Fibroblast of lung (primary cell): ENCODE data around the gene CHN1. TPM values are rescaled to one million over a fixed set of nuclear protein-coding genes. Genes with fewer than 3 reads are reported as not detected.

Experiments used
- DNase-seq, 2 donors: peaks; one replicate each; pipeline versions ENCODE4 v3.0.0 to v3.0.0-alpha.2; 2010; ENCODE audit warnings: low read depth in 2 of 2
- H2AFZ ChIP-seq: 2 replicates; pipeline ENCODE4 v1.5.1; 2012; ENCODE audit warnings: low read length, control low read depth, inconsistent platforms
- H3K27ac ChIP-seq: 2 replicates; pipeline ENCODE4 v1.5.1; 2011; ENCODE audit warnings: low read length, control low read depth; ENCODE audit not compliant: insufficient read depth
- H3K27me3 ChIP-seq: 2 replicates; pipeline ENCODE4 v1.5.1; 2011; ENCODE audit warnings: mild to moderate bottlenecking, low read length; ENCODE audit not compliant: control insufficient read depth, insufficient read depth
- H3K36me3 ChIP-seq: 2 replicates; pipeline ENCODE4 v1.5.1; 2011; ENCODE audit warnings: low read length; ENCODE audit not compliant: control insufficient read depth, insufficient read depth
- H3K4me1 ChIP-seq: 2 replicates; pipeline ENCODE4 v1.5.1; 2011; ENCODE audit warnings: low read length; ENCODE audit not compliant: control insufficient read depth, insufficient read depth; ENCODE audit errors: extremely low read depth
- H3K4me2 ChIP-seq: 2 replicates; pipeline ENCODE4 v1.5.1; 2011; ENCODE audit warnings: low read length, control low read depth; ENCODE audit not compliant: insufficient read depth; ENCODE audit errors: extremely low read depth
- H3K4me3 ChIP-seq, 4 experiments: fragments of 200-600 bp in 1 of 4; sonication (generic) in 1 of 4; replicated peaks in 1 of 4; 2 replicates each; pipeline ENCODE4 v1.5.1; 2011 to 2016; ENCODE audit warnings: low read length in 4 of 4, low read depth in 3 of 4, mild to moderate bottlenecking in 3 of 4, control low read depth in 2 of 4, inconsistent platforms in 1 of 4, mixed read lengths in 1 of 4; ENCODE audit not compliant: insufficient read depth in 1 of 4; ENCODE audit errors: control extremely low read depth in 1 of 4
- H3K79me2 ChIP-seq: 2 replicates; pipeline ENCODE4 v1.5.1; 2012; ENCODE audit warnings: mild to moderate bottlenecking, low read length, inconsistent platforms; ENCODE audit not compliant: control insufficient read depth, insufficient read depth
- H3K9ac ChIP-seq: 2 replicates; pipeline ENCODE4 v1.5.1; 2011; ENCODE audit warnings: mild to moderate bottlenecking, low read length, control low read depth; ENCODE audit not compliant: insufficient read depth
- H3K9me3 ChIP-seq: 2 replicates; pipeline ENCODE4 v1.5.1; 2012; ENCODE audit warnings: low read depth, low read length; ENCODE audit not compliant: control insufficient read depth, insufficient read depth
- H4K20me1 ChIP-seq: 2 replicates; pipeline ENCODE4 v1.5.1; 2011; ENCODE audit warnings: low read length; ENCODE audit not compliant: control insufficient read depth, insufficient read depth; ENCODE audit errors: extremely low read depth
- CTCF ChIP-seq, 2 donors: IDR thresholded peaks in 1 of 2; conservative IDR thresholded peaks in 1 of 2; 1 replicate in 1 of 2; 2 replicates in 1 of 2; pipeline ENCODE4 v1.5.1; 2011 to 2012; ENCODE audit warnings: low read length in 2 of 2, control low read depth in 1 of 2, inconsistent platforms in 1 of 2, low read depth in 1 of 2, mild to moderate bottlenecking in 1 of 2
- EZH2 ChIP-seq: IDR thresholded peaks from 2 replicates; pipeline ENCODE4 v1.5.1; 2012; ENCODE audit warnings: low read length, control low read depth, mild to moderate bottlenecking; ENCODE audit errors: missing control alignments
- polyA plus RNA-seq, 2 donors: library from polyadenylated mRNA; depleted of rRNA in 1 of 2; stranded (reverse) in 1 of 2; unstranded in 1 of 2; fragments of >200 nt; gene quantifications; 2 replicates each; pipeline ENCODE4 v1.2.1, GENCODE V29; 2011 to 2012; ENCODE audit warnings: missing spikeins in 1 of 2
- total RNA-seq: library from RNA; depleted of rRNA; stranded (reverse); fragments of >200 nt; gene quantifications from 2 replicates; pipeline ENCODE4 v1.2.1, GENCODE V29; 2014

The CHN1 gene
- total and polyA plus RNA-seq, 2 donors (not counting 1 experiment from before 2014, with no cell fraction given): 203 to 904 TPM

GRCh38 chr2:174996622-174997021 lies 8.6 kb downstream of the CHN1 start:
- Histone ChIP-seq H2AFZ (no peak overlapping the region), H3K4me3 (no peak overlapping the region), H3K79me2 (peaks cover 4% of the 10 kb centered on the region), H3K4me1 (peaks cover 4% of the 10 kb centered on the region), H3K9me3 (no peaks in the 10 kb centered on the region), H3K4me2 (no peak overlapping the region), H3K27ac (no peak overlapping the region), H3K9ac (no peak overlapping the region), H3K27me3 (no peaks in the 10 kb centered on the region), H4K20me1 (no peaks in the 10 kb centered on the region), H3K36me3 (no peaks in the 10 kb centered on the region)
- no peak for TF ChIP-seq EZH2
- TF ChIP-seq CTCF (conservative IDR thresholded peaks at IDR 0.05 in 1 of 2, IDR thresholded peaks at IDR 0.05 in 1 of 2; ENCODE audit: low read depth in 1 of 2, low read length in 2 of 2): no peak
- DNase-seq: no peak

GRCh38 chr2:174994381-174994780 lies 10.8 kb downstream of the CHN1 start:
- peaks cover 4% of the 10 kb centered on the region for H3K79me2 ChIP-seq
- H3K4me2 ChIP-seq: no peak overlapping the region
- no peak overlapping the region for H3K27ac ChIP-seq
- no peak for DNase-seq
- H3K9ac ChIP-seq: no peak overlapping the region
- TF ChIP-seq CTCF (conservative IDR thresholded peaks at IDR 0.05 in 1 of 2, IDR thresholded peaks at IDR 0.05 in 1 of 2; ENCODE audit: low read depth in 1 of 2, low read length in 2 of 2) (no peak), EZH2 (no peak)
- no peaks in the 10 kb centered on the region for H3K27me3 ChIP-seq
- H4K20me1 ChIP-seq: no peaks in the 10 kb centered on the region
- H3K9me3 ChIP-seq: no peaks in the 10 kb centered on the region
- peaks cover 6% of the 10 kb centered on the region for H3K4me1 ChIP-seq
- no peak overlapping the region for H2AFZ ChIP-seq
- no peaks in the 10 kb centered on the region for H3K36me3 ChIP-seq
- H3K4me3 ChIP-seq: no peak overlapping the region

GRCh38 chr2:174992886-174993285 lies 12.3 kb downstream of the CHN1 start:
- Histone ChIP-seq H3K79me2 (peaks cover 4% of the 10 kb centered on the region), H3K27me3 (no peaks in the 10 kb centered on the region), H2AFZ (no peak overlapping the region), H3K9me3 (no peaks in the 10 kb centered on the region), H3K4me1 (peaks cover 5% of the 10 kb centered on the region), H3K36me3 (no peaks in the 10 kb centered on the region), H3K4me3 (no peak overlapping the region), H4K20me1 (no peaks in the 10 kb centered on the region), H3K9ac (no peak overlapping the region), H3K4me2 (no peak overlapping the region), H3K27ac (no peak overlapping the region)
- TF ChIP-seq CTCF (conservative IDR thresholded peaks at IDR 0.05 in 1 of 2, IDR thresholded peaks at IDR 0.05 in 1 of 2; ENCODE audit: low read depth in 1 of 2, low read length in 2 of 2) (no peak), EZH2 (no peak)
- DNase-seq: no peak
